ENCODE measurements around the gene CALML3. TPM values are rescaled to one million over a fixed set of nuclear protein-coding genes. Genes with fewer than 3 reads are reported as not detected.

CALML3 gene
- total RNA-seq, 5 donors from 2014 or later (not counting 1 experiment from before 2014, with no cell fraction given), result not detected

GRCh38 chr10:5549462-5550249 is 24.9 kb downstream of the CALML3 start:
- Mint-ChIP-seq H3K9me3 (no peaks in the 10 kb centered on the region), H3K27me3 (no peaks in the 10 kb centered on the region), H3K4me1 (peaks cover 29 to 37% (median 36%) of the 10 kb centered on the region in 3 donors), H3K36me3 (no peaks in the 10 kb centered on the region), H3K27ac (peak overlapping the region in 1 of 2 donors; percentile 48), H3K4me3 (no peak overlapping the region)
- no peak overlapping the region for H3K4me3 ChIP-seq (ENCODE audit: control insufficient read depth in 1 of 2, extremely low read depth in 1 of 2, low read length in 1 of 2)
- POLR2A ChIA-PET, result no interaction called here
- no peak overlapping the region for H3K27ac ChIP-seq (ENCODE audit: low read length)
- no peak for DNase-seq
- CTCF ChIA-PET, result interaction anchor here in 1 of 2 donors (0.6 kb wide), 1 partner anchor 742 kb away, joined by 6 read pairs; no protein-coding TSS in a partner anchor
- H3K9me3 ChIP-seq, result no peaks in the 10 kb centered on the region
- H3K36me3 ChIP-seq (ENCODE audit: control insufficient read depth in 2 of 2, extremely low read depth in 1 of 2, insufficient read depth in 1 of 2, low read length in 1 of 2), result no peaks in the 10 kb centered on the region
- H3K4me1 ChIP-seq (ENCODE audit: control insufficient read depth in 1 of 2, extremely low read depth in 1 of 2, insufficient read depth in 2 of 2, low read length in 2 of 2), result peaks cover 30 to 54% of the 10 kb centered on the region in 2 experiments
- 91% methylated on average over 10 of the region's 16 CpGs for WGBS (ENCODE audit: insufficient coverage)
- H3K27me3 ChIP-seq (replicated peaks in 1 of 2; ENCODE audit: control insufficient read depth in 2 of 2, extremely low read depth in 1 of 2, insufficient read depth in 2 of 2, low read length in 1 of 2), result peaks cover 0 to 10% of the 10 kb centered on the region in 2 experiments
- ATAC-seq (replicated peaks in 1 of 4), result no peak

GRCh38 chr10:5550250-5550545 is 25.4 kb downstream of the CALML3 start:
- POLR2A ChIA-PET, result no interaction called here
- no peaks in the 10 kb centered on the region for H3K9me3 ChIP-seq
- no peak for DNase-seq
- Mint-ChIP-seq H3K4me3 (no peak overlapping the region), H3K27me3 (no peaks in the 10 kb centered on the region), H3K4me1 (peaks cover 30 to 39% (median 38%) of the 10 kb centered on the region in 3 donors), H3K36me3 (no peaks in the 10 kb centered on the region), H3K9me3 (no peaks in the 10 kb centered on the region), H3K27ac (peak overlapping the region; percentile 52 to 83)
- peaks cover 30 to 54% of the 10 kb centered on the region in 2 experiments for H3K4me1 ChIP-seq (ENCODE audit: control insufficient read depth in 1 of 2, extremely low read depth in 1 of 2, insufficient read depth in 2 of 2, low read length in 2 of 2)
- peaks cover 0 to 12% of the 10 kb centered on the region in 2 experiments for H3K27me3 ChIP-seq (replicated peaks in 1 of 2; ENCODE audit: control insufficient read depth in 2 of 2, extremely low read depth in 1 of 2, insufficient read depth in 2 of 2, low read length in 1 of 2)
- WGBS (ENCODE audit: insufficient coverage), result 63% methylated on average over 1 of the region's 1 CpG
- CTCF ChIA-PET, result interaction anchor here in 1 of 2 donors (0.6 kb wide), 1 partner anchor 743 kb away, joined by 6 read pairs; no protein-coding TSS in a partner anchor
- H3K27ac ChIP-seq (ENCODE audit: low read length), result no peak overlapping the region
- H3K36me3 ChIP-seq (ENCODE audit: control insufficient read depth in 2 of 2, extremely low read depth in 1 of 2, insufficient read depth in 1 of 2, low read length in 1 of 2), result no peaks in the 10 kb centered on the region
- no peak for ATAC-seq (replicated peaks in 1 of 4)
- H3K4me3 ChIP-seq (ENCODE audit: control insufficient read depth in 1 of 2, extremely low read depth in 1 of 2, low read length in 1 of 2), result no peak overlapping the region

GRCh38 chr10:5550621-5551530 is 26.1 kb downstream of the CALML3 start:
- Mint-ChIP-seq H3K27me3 (no peaks in the 10 kb centered on the region), H3K4me3 (no peak overlapping the region), H3K4me1 (peaks cover 30 to 39% (median 38%) of the 10 kb centered on the region in 3 donors), H3K36me3 (no peaks in the 10 kb centered on the region), H3K9me3 (no peaks in the 10 kb centered on the region), H3K27ac (peak overlapping the region; percentile 52 to 83)
- no peak for ATAC-seq (replicated peaks in 1 of 4)
- H3K4me3 ChIP-seq (ENCODE audit: control insufficient read depth in 1 of 2, extremely low read depth in 1 of 2, low read length in 1 of 2), result no peak overlapping the region
- 89% methylated on average over 16 of the region's 17 CpGs for WGBS (ENCODE audit: insufficient coverage)
- POLR2A ChIA-PET, result no interaction called here
- CTCF ChIA-PET, result interaction anchor here in 1 of 2 donors (0.6 kb wide), 1 partner anchor 743 kb away, joined by 6 read pairs; no protein-coding TSS in a partner anchor
- H3K4me1 ChIP-seq (ENCODE audit: control insufficient read depth in 1 of 2, extremely low read depth in 1 of 2, insufficient read depth in 2 of 2, low read length in 2 of 2), result peaks cover 30 to 54% of the 10 kb centered on the region in 2 experiments
- no peak overlapping the region for H3K27ac ChIP-seq (ENCODE audit: low read length)
- H3K36me3 ChIP-seq (ENCODE audit: control insufficient read depth in 2 of 2, extremely low read depth in 1 of 2, insufficient read depth in 1 of 2, low read length in 1 of 2), result no peaks in the 10 kb centered on the region
- DNase-seq, result no peak
- peaks cover 0 to 13% of the 10 kb centered on the region in 2 experiments for H3K27me3 ChIP-seq (replicated peaks in 1 of 2; ENCODE audit: control insufficient read depth in 2 of 2, extremely low read depth in 1 of 2, insufficient read depth in 2 of 2, low read length in 1 of 2)
- H3K9me3 ChIP-seq, result no peaks in the 10 kb centered on the region

GRCh38 chr10:5551531-5552375 is 27.0 kb downstream of the CALML3 start:
- H3K36me3 Mint-ChIP-seq, result no peaks in the 10 kb centered on the region
- H3K9me3 Mint-ChIP-seq, result no peaks in the 10 kb centered on the region
- H3K27me3 Mint-ChIP-seq, result peaks cover 0 to 2% of the 10 kb centered on the region in 2 donors
- no peaks in the 10 kb centered on the region for H3K9me3 ChIP-seq
- ChIA-PET POLR2A (interaction anchor here in 1 of 2 donors (0.7 kb wide), 1 partner anchor 14 kb away, joined by 3 read pairs; no protein-coding TSS in a partner anchor), CTCF (no interaction called here)
- 25% methylated on average over 9 of the region's 15 CpGs for WGBS (ENCODE audit: insufficient coverage)
- peaks cover 0 to 9% of the 10 kb centered on the region in 2 experiments for H3K27me3 ChIP-seq (replicated peaks in 1 of 2; ENCODE audit: control insufficient read depth in 2 of 2, extremely low read depth in 1 of 2, insufficient read depth in 2 of 2, low read length in 1 of 2)
- H3K27ac Mint-ChIP-seq, result peak overlapping the region; percentile 78 to 84
- peaks cover 30 to 39% (median 38%) of the 10 kb centered on the region in 3 donors for H3K4me1 Mint-ChIP-seq
- peaks cover 30 to 54% of the 10 kb centered on the region in 2 experiments for H3K4me1 ChIP-seq (ENCODE audit: control insufficient read depth in 1 of 2, extremely low read depth in 1 of 2, insufficient read depth in 2 of 2, low read length in 2 of 2)
- no peak overlapping the region for H3K27ac ChIP-seq (ENCODE audit: low read length)
- DNase-seq (peak in 26 of 35 experiments; percentile 11 to 47 (median 28)), ATAC-seq (replicated peaks in 1 of 4) (peak; percentile 35 to 41 (median 38))
- H3K4me3 Mint-ChIP-seq, result peak overlapping the region in 2 of 3 donors; percentile 31 to 72
- peak overlapping the region in 1 of 2 donors; percentile 32 for H3K4me3 ChIP-seq (ENCODE audit: control insufficient read depth in 1 of 2, extremely low read depth in 1 of 2, low read length in 1 of 2)
- no peaks in the 10 kb centered on the region for H3K36me3 ChIP-seq (ENCODE audit: control insufficient read depth in 2 of 2, extremely low read depth in 1 of 2, insufficient read depth in 1 of 2, low read length in 1 of 2)

- peaks cover 0 to 11% of the 10 kb centered on the region in 2 experiments for H3K27me3 ChIP-seq (replicated peaks in 1 of 2; ENCODE audit: control insufficient read depth in 2 of 2, extremely low read depth in 1 of 2, insufficient read depth in 2 of 2, low read length in 1 of 2)
- H3K27ac Mint-ChIP-seq, result peak overlapping the region; percentile 78 to 84
- WGBS (ENCODE audit: insufficient coverage), result 76% methylated on average over 22 of the region's 23 CpGs
- peaks cover 30 to 53% of the 10 kb centered on the region in 2 experiments for H3K4me1 ChIP-seq (ENCODE audit: control insufficient read depth in 1 of 2, extremely low read depth in 1 of 2, insufficient read depth in 2 of 2, low read length in 2 of 2)
- no peak for DNase-seq
- peaks cover 30 to 39% (median 38%) of the 10 kb centered on the region in 3 donors for H3K4me1 Mint-ChIP-seq
- no peaks in the 10 kb centered on the region for H3K9me3 ChIP-seq
- H3K9me3 Mint-ChIP-seq, result no peaks in the 10 kb centered on the region
- no peak for ATAC-seq (replicated peaks in 1 of 4)
- no peak overlapping the region for H3K27ac ChIP-seq (ENCODE audit: low read length)
- H3K36me3 Mint-ChIP-seq, result no peaks in the 10 kb centered on the region
- CTCF ChIA-PET, result no interaction called here
- peaks cover 0 to 3% of the 10 kb centered on the region in 2 donors for H3K27me3 Mint-ChIP-seq
- POLR2A ChIA-PET, result interaction anchor here in 1 of 2 donors (0.7 kb wide), 1 partner anchor 13 kb away, joined by 3 read pairs; no protein-coding TSS in a partner anchor
- peak overlapping the region; percentile 34 to 72 (median 55) for H3K4me3 Mint-ChIP-seq
- peak overlapping the region in 1 of 2 donors; percentile 32 for H3K4me3 ChIP-seq (ENCODE audit: control insufficient read depth in 1 of 2, extremely low read depth in 1 of 2, low read length in 1 of 2)
- H3K36me3 ChIP-seq (ENCODE audit: control insufficient read depth in 2 of 2, extremely low read depth in 1 of 2, insufficient read depth in 1 of 2, low read length in 1 of 2), result no peaks in the 10 kb centered on the region
Measured at GRCh38 chr10:5552376-5553321, 27.9 kb downstream of the CALML3 start.

Measured in T-cell (primary cell).